IMR-90 (cell line): ENCODE data around the gene AMOTL2. TPM values are rescaled to one million over a fixed set of nuclear protein-coding genes. Genes with fewer than 3 reads are reported as not detected.

Source experiments
- FOS ChIP-seq: fragments of 150-350 bp; IDR thresholded peaks from 2 replicates; pipeline ENCODE4 v1.6.1; 2016; ENCODE audit warnings: low read depth, low read length
- MAZ ChIP-seq: IDR thresholded peaks from 2 replicates; pipeline ENCODE4 v1.6.1; 2012; ENCODE audit warnings: low read depth, mild to moderate bottlenecking, low read length, improper control_type of control experiment, moderate library complexity, borderline replicate concordance
- MXI1 ChIP-seq: IDR thresholded peaks from 2 replicates; pipeline ENCODE4 v1.6.1; 2012; ENCODE audit warnings: low read depth, mild to moderate bottlenecking, low read length, moderate library complexity, borderline replicate concordance
- POLR2A ChIP-seq: IDR thresholded peaks from 2 replicates; pipeline ENCODE4 v1.6.1; 2012; ENCODE audit warnings: mild to moderate bottlenecking, low read depth, low read length
- polyA plus RNA-seq, 3 experiments: library from polyadenylated mRNA; depleted of rRNA; stranded (reverse); fragments of >200 nt; gene quantifications; 2 replicates each; pipeline ENCODE4 v1.2.3, GENCODE V29; 2012; ENCODE audit warnings: low replicate concordance in 1 of 3
- total RNA-seq: library from RNA; depleted of rRNA; stranded (reverse); fragments of >200 nt; gene quantifications from 2 replicates; pipeline ENCODE4 v1.2.3, GENCODE V29; 2012

The AMOTL2 gene
- total and polyA plus RNA-seq, 2 of the 4 experiments (the other 2 are of a cell fraction), result 162 to 176 TPM

GRCh38 chr3:134370611-134371531, 3.4 kb downstream of the AMOTL2 start (continued):
- TF ChIP-seq FOS (no peak), MXI1 (no peak), POLR2A (no peak; the same call in 1 of the 2 replicates), MAZ (no peak)
